Stimulated activated CD4-positive, alpha-beta T cell treated with anti-CD3 and anti-CD28 coated beads, Interleukin-15, amount 100 ng/mL, for 48 hours (primary cell): ENCODE results near the gene LRRC75B.
"Not testable (repeated sequence)": the region's sequence is repeated elsewhere in the genome, so short reads cannot be mapped to it uniquely, and the experiment has no call there.

Experiments
- DNase-seq, 2 donors: peaks; one replicate each; pipeline ENCODE4 v3.0.0-alpha.2; 2020; ENCODE audit warnings: low read depth in 2 of 2

The LRRC75B gene

DNA sequence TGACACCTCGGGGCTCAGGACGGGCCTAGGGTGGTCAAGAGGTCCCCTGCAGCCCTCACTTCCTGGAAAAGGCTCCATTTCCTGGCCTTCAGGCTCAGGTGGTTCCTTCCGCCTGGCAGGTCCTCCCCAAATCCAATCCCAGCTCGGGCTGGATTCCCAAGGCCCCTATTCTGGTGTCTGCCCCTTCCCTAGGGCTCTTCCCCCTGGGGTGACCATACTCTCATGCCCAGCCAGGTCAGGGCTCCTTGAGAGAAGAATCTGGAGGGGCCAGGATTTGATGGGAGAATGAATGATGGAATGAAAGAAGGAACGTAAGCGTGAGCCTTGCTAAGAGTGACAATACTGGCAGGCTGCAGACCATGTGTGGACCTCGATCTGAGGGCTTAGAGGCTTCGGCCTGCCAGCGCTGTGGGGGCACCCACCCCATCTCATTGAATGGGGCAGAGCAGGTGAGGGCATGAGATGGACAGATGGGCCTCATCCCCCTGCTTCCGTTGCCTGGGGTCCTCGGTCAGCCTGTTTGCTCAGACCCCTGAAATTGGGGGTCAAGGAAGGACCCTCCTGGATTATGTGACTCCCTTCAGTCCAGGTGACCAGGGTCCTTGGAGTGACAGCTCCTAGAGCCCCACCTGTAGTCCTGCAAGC, 9.4 kb upstream of the LRRC75B start:
- not testable (repeated sequence) for DNase-seq

DNA sequence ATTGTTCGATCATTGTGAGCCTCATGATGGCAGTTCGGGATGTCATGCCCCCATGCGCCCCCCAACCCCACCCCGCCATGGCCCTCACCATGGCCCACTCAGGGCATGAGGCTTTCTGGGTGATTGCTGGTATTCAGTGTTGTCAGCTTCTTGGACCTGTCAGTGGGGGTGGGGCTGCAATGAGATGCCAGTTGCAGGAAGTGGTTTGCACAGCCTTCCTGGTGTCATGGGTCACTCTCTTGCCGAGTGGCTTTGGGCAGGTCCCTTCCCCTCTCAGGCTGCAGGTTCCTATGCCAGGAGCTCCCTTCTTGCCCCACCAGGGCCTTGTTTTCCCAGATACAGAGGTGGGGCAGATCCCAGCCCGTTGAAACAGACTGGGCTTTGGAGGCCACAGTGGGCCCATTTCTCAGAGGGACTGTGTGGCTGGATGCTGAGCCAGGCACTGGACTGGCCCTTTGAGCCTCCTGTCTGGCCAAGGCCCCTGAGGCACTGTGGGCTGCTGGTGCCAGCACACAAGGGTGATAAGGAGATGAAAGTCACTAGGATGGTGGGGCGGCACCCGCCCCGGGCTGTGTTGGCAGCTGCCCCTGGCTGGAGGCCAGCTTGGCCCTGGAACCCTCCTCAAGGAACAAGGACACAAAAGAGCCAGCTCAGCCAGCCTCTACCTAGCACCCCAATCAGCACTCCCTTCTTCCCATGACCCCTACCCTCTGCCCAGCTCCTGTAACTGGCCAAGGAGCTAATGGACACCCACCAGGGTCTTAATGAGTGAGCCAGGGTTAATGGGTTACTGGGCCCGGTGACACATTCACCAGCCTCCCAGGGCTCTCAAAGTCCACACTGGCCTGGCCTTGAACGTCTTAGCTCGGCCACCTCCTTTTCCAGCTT, 8.6 kb upstream of the LRRC75B start:
- no peak for DNase-seq

DNA sequence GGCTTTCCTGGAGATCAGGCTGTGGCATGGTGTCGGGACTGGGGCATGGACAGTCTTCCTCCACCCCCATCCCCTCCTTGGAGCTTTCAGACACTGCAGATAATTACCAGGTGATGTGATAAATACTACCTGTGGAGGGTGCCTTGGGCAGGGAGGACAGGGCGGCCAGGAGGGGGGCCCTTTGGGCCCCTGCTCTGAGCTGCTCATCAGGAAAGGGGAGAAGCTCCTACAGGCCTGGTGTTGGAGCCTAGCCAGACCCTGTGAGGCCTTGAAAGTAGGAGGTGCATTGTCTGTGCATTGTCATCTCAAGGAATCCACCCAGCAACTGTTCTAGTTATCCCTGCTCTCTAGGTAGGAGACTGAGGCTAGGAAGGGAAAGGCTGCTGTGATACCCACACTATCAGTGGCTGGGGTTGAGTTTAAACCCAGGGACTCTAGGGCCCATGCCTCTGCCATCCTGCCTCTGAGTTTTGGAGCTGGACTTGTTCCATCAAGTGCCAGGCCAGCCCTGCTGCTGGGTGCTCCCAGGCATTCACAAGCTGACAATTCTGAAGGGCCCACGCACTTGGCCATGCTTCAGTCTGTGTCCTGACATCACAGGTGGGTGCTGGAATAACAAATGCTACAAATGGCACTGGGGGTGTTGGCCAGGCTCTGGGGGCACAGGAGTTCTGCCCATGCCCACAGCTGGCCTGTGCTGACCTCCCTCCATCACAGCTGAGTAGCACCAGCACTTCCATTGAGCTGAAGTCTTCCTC, 7.3 kb upstream of the LRRC75B start:
- not testable (repeated sequence) for DNase-seq

DNA sequence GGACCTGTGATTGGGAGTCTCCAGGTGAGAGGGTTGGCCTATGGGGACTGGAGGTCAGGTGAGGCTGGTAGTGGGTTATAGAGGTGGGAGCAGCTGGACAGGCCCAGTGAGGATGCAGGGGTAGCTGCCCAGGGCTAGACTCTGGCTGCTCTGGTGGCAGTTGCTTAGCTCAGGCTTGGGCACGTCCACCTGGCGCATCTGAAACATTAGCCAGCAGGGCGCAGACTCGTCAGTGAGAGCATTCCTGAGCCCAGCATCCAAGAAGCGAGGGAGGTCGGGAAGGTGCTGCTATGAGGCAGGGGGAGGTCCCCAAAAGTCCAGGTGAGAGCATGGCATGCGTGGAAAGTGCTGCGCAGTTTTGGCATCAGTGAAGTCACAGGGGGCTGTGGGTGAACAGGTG, 6.6 kb upstream of the LRRC75B start:
- no peak for DNase-seq

DNA sequence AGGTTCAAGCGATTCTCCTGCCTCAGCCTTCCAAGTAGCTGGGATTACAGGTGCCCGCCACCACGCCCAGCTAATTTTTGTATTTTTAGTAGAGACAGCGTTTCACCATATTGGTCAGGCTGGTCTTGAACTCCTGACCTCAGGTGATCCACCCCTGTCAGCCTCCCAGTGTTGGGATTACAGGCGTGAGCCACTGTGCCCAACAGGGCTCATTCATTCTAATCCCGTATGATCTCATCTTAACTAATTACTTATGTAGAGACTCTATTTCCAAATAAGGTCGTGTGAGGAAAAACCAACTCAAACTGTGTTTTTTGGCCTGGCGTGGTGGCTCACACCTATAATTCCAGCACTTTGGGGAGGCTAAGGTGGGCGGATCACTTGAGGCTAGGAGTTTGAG, 4.2 kb upstream of the LRRC75B start:
- DNase-seq = not testable (repeated sequence)

DNA sequence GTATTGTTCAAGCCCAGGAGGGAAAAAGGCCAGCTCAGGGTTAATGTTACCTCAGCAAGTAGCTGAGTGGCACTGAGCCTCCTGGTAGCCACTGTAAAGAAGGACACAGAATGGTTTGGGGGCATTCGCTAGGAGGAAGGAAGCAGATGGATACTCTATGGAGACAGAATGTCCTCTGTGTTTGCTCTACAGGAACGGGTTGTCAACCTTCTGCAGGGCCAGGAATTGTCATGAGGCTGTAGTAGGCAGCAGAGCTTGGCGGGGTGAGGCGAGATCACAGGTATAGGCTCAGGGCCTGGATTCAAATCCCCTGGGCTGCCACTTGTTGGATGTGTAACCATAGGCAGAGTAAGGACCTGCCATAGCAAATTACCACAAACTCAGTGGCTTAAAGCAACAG, 3.0 kb upstream of the LRRC75B start:
- no peak for DNase-seq

DNA sequence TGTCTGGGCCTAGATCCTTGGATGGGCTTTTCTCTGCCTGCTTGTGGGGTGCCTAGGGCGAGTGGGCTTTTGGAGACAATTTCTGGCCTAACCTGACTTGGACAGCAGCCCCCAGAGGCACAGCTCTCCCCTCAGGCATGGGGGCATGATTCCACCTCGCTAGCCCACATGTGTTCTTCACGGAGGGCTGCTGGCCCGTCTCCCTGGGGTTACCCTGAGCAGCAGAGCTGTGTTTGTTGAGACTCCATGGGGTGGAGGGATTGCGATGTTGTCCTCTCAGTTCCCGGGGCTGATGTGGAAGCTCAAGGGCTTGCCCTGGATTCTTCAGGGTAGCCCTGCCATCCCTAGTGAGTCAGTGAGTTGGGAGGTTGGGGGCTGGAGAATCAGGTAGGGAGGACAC, 2.4 kb upstream of the LRRC75B start:
- no peak for DNase-seq

DNA sequence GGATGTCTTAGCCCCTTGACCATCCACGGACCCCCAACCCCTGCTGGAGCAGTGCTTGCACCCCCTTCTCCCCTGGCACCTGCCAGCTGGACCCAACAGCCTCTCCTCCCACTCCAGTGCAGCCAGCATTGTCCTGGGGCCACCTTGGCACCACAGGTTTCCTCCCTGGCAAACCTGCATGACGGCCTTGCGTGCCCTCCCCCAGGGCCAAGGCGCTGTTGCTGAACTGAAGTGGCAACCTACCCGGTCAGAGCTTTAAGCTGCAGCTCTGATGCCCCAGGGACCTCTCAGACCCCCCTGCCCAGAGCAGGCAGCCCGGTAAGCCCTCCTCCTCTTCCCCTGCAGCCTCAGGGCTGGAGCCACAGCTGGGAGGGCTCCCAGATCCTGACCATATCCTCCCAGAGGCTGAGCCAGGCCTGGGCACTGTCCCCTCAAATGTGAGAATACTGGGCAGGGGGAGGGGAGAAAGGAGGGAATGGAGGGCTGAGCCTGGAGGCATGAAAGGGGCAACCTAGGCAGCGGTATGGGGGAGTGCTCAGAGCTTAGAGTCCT, 1.8 kb upstream of the LRRC75B start:
- no peak for DNase-seq

DNA sequence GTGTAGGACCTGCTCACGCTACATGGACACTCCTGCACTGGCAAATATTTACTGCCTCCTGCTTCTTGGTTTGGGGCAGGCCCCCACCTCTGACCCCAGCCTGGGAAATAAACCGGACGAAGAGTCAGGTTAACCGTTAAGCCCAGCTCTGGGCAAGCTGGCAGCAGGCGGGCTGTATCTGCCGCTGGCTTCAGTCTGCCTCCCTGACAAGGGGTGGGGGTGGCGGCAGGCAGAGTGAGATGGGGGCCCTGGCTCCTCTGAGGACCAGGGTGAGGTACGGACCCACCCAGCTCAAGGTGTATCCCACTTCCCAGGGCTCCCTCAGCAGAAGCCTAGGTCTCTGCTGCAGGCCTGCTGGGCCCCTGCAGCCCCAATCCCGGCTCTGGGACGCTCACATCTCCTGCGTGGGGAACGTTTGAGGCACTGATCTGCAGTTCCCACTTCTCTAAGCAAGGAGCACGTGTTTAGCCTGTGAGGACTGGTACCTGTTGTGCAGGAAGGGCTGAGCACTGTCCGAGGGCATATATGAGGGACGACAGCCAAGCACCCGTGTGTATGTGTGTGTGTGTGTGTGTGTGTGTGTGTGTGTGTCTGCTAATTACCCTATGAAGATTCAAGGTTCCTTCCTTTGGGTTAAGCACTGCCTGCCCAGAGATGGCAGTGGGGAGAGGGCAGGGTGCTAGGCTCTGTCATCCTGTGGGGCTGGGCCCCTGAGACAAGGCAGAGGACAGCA, 1.1 kb upstream of the LRRC75B start:
- DNase-seq = no peak

DNA sequence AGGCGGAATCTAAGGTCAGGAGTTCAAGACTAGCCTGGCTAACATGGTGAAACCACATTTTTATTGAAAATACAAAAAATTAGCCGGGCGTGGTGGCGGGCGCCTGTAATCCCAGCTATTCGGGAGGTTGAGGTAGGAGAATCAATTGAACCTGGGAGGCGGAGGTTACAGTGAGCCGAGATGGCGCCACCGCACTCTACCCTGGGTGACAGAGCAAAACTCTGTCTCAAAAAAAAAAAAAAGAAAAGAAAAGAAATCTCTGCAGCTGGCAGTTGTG, 624 bp upstream of the LRRC75B start:
- DNase-seq = not testable (repeated sequence)

DNA sequence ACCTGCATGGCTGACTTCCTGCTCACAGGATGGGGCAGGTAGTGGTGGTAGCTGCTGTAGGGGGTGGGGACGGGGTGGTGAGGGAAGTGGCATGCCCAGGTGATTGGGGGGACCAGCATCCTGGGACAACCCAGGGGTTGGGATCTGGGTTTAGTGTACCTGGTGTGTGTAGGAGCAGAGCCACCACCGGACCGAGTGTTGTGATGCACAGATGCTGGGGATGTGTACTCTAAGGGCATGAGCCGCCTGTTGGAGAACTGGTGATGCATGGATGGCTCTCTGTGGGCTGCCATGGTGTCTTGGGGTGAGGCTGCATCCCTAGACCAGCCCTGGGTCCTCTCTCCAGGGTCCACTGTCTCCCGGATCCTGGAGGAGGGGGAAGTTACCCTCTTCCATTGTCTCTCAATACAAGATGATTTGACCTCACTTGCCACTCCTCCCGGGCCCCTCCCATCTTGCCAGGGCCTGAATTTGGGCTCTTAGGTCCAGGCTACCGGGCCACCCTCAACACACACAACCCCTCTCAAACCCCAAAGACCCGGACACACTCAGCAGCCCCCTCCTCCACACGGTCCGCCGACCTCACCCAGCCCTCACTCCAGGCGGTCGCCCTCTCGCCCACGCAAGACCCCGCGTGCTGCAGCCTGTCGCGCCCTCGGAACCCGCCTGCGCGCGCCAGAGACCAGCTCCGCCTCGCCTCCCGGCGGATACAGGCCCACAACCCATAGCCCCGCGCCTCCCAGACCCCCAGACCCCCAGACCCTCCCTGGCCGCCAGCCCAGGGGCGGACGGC, 619 bp downstream of the LRRC75B start:
- no peak for DNase-seq

DNA sequence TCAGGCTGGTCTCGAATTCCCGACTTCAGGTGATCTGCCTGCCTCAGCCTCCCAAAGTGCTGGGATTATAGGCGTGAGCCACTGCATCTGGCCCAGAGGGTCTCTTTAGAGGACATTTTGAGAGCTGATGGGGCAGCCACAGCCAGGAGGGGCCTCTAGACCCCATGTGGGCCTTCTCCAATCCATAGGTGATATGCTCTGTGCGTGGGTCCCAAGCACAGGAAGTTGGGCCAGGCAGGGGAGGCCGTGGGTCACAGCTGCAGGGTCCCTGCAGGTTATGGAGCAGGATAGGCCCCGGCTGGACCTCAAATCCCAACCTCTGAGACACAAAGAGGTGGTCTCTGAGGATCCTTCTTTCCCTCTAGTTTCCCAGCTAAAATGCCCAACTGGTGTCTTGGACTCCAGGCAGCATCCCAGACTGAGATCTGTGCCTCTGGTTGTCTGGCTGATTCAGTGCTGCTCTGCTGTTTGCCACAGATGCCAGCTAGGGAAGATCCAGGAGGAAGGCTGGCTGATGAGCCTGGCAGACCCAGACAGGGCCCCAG, 1.5 kb downstream of the LRRC75B start:
- DNase-seq = no peak

DNA sequence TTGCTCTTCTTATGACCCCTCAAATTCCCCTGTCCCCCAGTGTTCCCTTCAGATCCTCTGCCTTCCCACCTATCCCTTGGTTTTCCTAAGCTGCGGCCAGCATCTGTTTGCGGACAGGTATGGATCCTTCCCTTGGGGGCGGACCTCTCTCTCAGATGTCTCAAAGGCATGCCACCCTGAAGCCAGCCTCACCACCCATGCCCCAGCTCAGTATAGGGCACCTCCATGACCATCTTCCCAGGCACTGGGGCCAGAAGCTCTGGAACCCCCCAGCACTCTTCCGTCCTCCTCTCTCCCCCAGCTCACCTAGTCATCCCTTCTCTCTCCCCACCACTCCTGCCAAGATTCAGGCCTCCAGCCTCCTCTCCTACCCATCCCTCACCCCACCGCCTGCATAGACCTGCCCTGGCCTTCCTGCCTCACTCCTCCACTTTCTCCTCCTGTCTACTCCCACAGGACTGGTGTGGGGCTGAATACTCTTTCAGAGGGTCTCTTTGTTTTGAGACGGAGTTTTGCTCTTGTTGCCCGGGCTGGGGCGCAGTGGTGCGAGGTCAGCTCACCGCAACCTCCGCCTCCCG, 2.2 kb downstream of the LRRC75B start:
- DNase-seq = no peak

DNA sequence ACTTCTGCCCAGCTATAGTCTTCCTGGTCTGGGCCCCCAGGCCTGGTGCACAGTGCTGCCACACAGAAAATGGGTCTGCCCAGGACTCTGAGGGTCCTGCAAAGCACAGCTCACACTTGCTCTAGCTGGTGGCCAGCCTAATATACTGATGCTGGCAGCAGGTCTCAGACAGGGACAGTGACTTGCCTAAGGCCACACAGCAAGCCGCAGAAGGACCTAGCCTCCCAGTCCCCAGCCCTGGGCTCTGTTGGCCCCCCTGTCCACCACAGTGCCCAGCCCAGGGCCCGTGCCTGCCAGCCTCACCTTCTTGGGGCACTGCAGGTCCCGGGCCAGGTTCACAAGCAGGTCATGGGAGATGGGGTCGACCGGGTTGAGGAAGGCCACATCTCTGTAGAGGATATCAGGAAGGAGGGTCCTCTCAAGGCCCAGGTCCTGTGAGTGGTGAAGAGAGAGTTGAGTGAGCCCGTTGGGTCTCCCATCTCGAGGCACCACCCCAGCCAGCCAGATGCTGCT, 3.3 kb downstream of the LRRC75B start:
- DNase-seq = no peak

DNA sequence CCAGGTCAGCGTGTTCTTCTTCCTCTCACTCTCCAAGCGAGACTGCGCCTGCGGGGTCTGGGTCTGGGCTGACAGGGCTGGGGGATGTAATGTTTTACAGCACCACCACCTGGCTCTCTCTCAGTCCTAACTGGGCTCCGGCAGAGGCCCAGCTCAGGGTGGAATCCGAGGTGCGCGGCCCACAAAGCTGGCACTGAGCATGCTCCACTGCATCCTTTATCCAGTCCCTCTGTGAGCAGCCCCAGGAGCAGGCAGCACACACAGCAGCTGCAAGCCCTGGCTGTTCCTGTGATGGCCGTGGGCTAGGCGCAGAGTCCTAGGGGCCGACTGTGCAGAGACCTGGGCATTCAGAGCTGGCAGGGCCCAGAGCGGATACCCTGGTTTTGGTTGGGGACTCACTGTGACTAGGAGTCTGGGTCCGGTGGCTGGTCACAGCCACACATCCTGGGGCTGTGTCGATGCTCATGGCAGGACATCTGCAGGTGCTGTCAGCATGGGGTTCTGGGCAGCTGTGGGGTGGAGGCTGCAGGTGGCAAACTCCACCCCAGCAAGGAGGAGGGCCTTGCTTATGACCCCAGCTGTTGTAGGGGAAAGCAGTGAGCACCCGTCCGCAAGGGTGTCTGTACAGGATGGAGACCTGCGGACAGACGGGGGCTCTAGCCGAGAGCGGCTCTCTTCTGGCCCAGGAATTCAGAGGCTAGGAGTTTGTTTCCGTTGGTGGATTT, 4.0 kb downstream of the LRRC75B start:
- no peak for DNase-seq

DNA sequence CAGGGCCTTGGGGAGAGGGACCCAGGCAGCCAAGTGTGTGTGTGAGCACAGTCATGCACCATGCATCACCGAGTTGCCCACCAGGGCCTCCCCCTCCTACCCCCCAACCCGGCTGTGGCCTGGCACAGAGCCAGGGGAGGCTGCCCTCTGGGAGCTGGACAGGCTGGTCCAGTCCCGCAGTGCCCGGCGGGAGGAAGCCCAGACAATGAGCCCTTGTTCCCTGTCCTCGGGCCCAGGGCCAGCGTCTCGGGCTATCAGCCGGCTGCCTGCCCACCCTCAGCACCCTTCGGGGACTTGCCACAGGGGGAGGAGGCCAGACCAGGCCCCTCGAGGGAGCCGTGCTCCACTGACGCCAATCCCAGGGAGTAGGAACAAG, 4.5 kb downstream of the LRRC75B start:
- no peak for DNase-seq

DNA sequence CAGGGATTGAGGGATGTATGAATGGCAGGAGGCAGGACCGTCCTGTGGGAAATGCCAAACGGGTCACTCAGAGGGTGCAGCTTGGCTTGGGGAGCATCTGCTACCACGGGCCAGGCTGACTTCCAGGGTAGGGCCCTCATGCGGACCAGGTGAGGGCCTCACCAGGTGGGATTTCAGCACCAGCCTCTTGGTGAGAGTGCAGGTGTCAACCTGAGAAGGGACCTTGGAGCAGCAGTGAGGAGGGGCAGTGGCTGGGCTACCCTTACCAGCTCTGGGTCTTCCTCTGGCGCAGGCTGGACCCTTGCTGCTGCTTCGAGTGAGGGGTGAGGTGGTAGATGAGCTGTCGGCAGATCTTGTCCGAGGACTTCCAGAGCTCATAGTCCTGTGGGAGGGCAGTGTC, 4.9 kb downstream of the LRRC75B start:
- no peak for DNase-seq

DNA sequence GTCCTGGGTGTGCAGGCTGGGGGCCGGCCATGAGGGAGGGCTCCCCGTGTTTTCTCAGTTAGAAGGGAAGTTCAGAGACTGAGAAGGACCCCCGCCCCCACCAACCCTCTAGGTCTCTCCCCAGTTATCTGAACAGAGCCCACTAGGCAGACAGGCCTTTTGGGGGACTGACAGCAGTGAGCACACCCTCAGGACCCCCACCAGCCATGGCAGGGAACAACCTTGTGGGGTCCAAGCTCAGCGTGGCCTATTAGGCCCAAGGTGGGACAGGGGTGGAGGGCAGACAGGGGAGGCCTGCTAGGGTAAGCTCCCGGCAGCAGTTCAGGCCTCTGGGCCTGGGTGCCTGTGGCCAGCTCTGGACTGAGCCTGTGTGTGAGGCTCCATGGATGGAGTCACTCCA, 5.6 kb downstream of the LRRC75B start:
- DNase-seq = no peak

DNA sequence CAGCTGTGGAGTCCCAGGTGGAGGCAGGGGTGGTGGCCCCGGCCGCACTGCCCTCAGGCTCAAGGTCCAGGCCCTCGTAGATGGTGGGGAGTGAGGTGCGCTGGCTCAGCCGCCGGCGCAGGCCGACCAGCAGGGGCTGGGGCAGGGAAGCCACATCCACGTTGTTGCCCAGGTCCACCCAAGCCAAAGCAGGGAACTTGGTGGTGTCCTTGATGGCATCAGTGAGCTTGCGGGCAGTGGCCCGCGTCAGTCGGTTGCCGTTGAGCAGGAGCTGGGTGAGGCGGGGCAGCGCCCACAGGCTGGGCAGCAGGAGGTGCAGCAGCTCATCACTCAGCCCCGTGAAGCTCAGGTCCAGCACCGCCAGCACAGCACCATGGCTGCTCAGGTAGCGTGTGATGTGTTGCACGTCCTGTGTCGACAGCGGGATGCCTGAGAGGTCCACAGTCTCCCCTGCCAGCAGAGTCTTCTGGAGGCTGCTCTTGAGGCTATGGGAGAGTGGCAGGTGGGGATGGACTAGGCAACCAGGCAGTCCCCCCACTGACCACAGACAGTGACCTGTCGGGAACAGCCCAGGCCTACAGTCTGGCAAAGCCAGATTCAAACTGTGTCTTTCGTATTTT, 6.8 kb downstream of the LRRC75B start:
- no peak for DNase-seq
